GM18519 (cell line): ENCODE results near the gene RPS24.

Experiments used
- ATAC-seq: cut with Tn5 transposase; IDR thresholded peaks from one replicate; pipeline ENCODE4 v1.9.1; 2021; ENCODE audit warnings: mild to moderate bottlenecking, moderate library complexity; ENCODE audit not compliant: unreplicated experiment, low FRiP score

The RPS24 gene

GRCh38 chr10:78081292-78081691, 47.6 kb downstream of the RPS24 start:
- ATAC-seq, result no peak

GRCh38 chr10:78082636-78083035, 49.0 kb downstream of the RPS24 start:
- ATAC-seq, result no peak
